NCI-H1048 (cell line): ENCODE data around the gene STUM.
A peak's percentile ranks its signal among the peaks of the same experiment; 100 is the strongest.

Experiments
- DNase-seq: peaks from one replicate; lab custom pipeline; 2025; lab: John Stamatoyannopoulos, UW

STUM gene

DNA sequence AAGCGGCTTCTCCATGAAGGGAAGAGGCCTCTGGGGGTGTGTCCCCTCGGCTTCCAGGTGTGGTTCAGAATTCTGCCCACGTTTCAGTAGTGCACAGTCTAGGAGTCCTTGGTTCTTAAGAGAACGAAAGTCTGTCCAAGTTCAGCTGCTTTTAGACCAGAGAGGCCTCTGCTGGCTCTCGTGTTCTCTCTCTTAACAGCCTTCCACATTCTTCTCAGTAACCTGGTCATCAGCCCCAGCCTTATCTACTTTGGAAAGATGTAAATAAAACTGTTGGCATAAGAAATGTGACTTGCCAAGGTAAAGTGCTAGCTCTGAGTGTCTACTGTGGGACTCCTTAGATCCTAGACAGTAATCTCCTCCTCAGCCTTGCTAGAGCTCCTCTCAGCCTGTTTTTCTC lies 15.3 kb upstream of the STUM start:
- no peak for DNase-seq

DNA sequence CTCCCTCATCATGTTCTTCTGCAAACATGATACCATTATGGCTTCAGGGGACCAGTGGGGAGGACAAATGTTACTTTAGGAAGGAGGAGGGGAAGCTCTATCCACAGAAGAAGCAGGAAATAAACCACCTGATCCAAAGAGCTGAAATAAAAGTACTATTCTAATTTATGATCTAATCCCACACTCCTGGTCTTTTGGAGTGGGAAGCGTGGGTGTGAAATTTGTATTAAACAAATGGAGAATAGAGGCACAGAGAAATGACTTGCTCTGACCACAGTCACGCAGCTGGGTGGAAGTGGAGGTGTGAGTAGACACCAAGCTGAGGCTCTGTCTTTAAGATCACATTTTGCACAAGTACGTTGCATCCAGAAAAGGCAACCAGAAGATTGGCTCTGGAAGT lies 14.5 kb upstream of the STUM start:
- no peak for DNase-seq

DNA sequence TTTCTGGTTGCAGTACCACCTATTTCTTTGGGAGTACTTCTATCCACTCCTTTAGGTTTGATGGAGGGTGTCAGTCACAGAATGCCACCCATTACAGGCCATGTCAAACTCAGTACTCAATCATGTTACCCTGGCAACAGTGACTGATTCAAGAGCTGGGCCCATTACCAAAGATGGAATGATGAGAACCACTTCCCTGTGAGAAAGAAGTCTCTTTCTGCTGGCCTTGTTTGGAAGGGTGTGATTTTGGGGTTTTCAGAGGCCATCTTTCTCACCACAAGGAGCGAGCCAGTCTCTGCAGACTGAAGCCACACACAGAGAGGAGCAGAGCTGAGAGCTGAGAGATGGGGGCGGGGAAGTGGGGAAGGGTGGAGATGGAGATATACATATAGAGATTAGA lies 13.9 kb upstream of the STUM start:
- DNase-seq, result no peak

DNA sequence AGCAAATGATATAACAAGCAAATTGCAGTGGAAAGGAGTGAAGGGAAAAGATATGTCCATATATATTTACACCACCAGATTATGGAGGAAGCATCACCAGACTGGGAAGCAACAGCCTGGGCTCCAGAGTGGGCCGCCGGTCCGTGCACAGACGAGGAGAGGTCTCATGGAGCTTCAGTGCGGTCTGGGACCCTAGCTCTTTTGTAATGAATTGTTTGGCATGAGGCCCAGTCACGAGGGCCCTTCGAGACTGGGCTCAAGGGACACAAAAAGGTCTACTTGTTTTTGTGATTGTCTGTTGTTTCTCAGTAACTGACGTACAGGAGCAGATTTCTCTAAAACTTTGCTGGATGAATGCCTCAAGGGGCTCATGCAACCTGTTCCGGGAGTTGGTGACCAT lies 12.9 kb upstream of the STUM start:
- DNase-seq, result no peak

DNA sequence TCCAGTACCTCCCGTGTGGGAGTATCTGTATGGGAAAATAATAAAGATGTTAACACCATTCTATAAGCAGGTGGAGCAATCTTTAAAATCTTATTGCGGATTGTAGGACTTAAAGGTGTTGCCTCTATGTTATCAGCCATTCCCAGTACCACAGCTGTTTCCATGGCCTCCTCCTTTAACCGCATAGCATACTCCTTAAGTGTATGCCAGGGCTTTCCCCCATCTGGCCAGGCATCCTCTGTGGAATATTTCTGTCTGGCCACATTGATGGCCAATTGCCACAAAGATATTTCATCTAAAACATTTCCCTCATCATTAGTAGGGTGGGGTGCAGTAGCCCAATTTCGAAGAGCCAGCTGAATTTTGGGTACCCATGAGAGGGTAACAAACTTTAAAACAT lies 7.3 kb upstream of the STUM start:
- DNase-seq, result no peak

DNA sequence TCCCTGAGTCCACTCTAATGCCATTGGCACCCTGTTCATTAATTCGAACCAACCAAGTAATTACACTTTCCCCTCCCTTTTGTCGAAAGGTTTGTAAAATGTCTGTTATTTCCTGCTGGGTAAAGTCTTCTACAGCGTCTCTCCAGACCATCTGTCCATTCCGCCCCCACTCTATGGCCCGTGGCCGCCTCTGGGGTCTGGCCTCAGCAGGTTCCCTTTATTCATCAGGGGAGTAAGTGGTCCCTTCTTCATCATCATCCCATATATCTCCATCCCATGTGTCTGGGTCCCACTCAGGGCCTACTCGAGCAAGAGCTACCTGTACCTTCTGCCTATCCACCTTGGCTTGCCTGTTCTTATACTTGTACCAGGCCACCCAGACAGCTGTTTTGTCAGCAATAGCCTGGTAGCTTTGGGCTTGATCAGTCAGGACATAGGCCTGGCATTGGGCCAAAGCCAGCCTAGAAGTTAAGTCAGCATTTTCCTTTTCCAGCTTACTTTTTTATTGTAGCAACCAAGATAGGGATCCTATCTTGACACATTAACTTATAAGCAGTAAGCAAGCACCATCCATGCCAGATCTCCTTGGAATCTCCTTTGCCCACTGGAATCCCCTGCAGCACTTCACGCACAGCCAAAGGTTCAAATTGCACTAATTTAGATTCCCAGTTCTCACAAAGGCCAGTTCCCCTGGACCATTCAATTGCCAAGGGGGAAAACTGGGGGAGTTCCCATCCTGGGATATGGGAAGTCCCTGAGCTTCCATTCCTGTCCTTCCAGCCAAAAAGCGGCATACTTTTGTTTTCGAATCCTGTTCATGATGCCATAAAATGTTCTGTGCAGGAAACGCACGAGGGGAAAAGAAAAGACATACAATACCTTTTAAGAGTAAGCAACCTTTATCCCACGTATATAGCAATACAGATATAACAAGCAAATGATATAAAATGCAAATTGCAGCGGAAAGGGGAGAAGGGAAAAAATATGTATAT lies 6.6 kb upstream of the STUM start:
- DNase-seq, result no peak

DNA sequence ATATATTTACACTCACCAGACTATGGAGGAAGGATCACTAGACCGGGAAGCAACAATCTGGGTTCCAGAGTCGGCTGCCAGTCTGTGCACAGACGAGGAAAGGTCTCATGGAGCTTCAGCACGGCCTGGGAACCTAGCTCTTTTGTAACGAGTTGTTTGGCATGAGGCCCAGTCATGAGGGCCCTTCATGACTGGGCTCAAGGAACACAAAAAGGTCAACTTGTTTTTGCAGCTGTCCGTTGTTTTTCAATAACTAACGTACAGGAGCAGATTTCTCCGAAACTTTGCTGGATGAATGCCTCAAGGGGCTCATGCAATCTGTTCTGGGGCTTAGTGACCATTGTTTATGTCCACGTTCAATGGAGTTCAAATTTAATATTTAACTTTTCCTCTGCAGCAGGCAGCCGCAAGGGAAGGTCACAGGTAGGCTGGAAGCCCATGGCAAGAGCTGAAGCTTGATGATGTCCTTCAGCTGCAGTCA lies 5.9 kb upstream of the STUM start:
- no peak for DNase-seq

DNA sequence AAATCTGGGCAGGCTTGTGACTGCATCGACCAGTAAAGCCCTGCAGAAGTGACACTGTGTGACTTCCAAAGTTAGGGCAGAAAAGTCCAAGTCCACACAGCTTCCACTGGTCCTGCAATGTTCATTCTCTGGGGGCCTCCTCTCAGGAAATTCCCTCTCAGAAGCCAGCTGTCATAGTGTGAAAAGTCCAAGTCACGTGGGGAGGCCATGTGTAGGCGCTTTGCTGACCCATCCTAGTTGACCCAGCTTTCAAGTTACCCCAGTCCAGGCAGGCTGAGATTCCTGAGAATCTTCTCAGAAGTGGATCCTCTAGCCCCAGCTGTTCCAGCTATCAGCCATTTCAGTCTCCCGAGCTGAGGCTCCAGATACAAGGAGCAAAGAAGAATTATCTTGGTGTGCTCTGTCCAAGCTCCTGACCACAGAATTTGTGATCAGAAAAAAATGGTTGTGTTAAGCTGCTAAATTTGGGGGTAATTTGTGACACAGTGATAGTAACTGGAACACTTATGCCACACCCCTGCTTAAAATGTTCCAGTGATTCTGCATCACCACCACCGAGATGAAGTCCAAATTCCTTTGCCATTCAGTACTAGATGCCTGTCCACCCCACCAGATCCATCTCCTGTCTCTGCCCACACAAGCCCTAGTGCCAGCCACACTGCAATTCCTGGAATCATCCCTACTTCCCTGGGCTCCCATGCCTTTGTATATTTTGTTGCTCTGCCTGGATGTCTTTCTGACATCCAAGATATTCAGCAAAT lies 2.5 kb upstream of the STUM start:
- no peak for DNase-seq

DNA sequence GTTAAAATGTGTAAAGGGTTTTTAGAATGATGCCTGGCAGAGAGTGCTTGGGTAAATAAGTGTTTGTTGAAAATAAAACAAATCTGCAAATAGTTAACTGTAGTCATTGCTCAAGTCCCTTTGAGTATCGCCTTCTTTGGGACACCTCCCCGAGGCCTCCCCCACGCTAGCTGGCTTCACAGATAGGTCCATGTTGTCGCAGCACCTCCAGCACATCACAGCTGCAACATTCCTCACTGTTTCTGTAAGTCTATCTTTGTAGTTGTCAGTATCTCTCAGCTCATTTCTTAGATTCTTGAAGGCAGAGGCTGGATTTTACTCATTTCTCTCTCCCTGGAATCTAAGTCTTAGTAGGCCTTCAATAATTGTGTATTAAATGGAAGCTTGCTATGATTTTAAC lies 1.6 kb upstream of the STUM start:
- no peak for DNase-seq

DNA sequence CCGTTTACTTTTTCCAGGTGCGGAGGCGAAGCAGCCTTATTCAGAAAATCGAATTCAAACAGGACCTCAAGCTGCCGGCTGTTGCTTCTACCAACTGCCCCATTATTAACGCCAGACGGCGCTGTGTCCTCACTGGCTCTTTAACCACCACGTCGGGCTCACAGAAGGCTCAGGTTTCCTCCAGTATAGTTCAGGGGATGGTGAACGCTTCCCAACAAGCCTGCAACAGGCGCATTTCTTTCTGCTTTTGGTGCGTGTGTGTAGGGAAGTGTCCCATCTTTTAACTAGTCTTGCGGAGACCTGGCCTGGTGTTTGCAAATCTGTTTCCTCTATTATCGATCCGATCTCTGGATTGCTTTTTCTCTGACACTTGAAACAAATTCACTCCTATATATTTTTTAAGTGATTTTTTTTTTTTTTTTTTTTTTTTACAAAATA lies 791 bp upstream of the STUM start:
- peak; percentile 90 for DNase-seq

DNA sequence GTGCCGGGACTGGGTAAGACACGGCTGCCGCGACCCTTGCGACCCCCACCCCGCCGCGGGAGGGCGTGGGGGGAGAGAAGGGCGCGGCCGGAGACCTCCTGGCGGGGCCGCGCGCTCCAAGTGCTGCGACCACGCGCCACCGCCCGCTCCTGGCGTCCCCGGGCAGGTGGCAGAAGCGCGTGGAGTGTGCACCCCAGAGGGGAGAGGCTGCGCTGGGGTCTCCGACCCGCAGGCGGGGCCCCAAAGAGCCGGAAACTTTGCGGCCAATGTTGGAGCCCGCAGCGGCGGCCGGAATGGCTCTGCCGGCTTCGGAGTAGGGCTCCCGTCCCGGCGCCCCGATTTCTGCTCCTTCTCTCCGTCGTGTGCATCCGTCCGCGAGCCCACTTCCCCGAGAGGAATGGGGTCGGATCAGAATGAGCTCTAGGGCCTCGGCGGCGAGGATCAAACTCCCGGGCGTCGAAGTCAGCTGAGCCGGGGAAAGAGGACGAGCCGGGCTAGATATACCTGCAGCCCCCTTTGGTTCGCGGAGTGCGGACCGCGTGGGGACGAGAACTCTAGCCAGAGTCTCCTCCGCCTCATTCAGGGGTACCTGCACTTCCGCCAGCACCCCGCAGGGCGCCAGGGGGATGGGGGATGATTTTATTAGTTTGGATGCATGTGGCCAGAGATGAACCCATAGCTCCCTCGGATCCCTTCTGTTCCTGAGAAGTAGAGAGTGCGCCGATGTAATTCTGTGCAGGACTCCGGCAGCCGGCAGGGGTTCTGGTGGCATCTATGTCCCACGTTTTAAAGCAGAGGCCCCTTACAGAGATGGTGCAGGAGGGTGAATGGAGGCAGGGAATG lies 751 bp downstream of the STUM start:
- no peak for DNase-seq

DNA sequence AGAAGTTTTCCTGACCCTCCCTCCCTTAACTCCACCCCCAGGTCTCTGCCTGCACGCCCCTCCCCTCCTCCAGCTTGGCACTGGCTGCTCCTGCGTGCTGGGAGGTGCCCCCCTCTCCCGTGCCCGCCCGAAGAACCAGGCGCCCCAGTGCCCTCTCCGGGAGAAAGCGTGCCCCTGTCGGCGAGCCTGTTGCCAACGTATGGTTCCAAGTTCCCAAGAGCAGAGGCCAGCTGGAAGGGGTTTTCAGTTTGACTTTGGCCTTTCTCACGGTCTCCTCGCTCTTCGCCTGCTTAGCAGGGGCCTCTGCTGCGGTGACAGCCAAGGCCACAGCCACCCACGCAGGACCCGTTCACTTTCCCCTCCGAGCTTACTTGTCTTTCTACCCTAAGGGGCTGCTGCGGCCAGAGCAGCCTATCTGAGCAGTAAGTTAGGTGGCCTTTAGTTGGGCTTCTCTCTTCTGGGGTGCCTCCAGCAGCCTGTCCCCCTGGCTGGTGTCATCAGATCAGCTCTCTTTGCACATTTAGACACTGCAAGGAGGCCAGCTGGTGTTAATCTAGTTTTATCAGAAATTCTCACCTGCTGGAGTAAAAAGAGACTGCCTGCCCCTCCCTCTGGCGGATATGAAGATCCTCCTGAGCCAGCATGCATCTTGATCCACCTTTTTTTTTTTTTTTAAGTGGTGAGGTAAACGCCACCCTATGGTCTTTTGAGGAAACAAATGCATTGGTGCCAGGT lies 1.5 kb downstream of the STUM start:
- no peak for DNase-seq

DNA sequence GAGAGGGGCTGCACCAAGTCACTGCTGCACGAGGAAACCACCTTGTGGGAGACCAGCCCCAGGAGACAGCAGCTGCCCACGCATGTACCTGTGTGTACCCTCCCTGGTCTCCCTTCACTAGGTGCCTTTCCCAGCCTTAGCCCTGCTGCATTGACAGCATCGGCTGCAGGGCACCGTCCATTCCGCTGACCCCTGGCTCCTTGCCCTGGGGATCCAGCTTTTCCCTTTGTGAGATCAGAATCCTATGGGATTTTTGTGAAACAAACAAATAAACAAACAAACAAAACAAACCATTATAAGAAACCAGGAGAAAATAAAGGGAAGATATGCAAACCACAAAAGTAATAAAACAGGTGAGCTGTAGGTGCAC lies 2.1 kb downstream of the STUM start:
- DNase-seq, result no peak

DNA sequence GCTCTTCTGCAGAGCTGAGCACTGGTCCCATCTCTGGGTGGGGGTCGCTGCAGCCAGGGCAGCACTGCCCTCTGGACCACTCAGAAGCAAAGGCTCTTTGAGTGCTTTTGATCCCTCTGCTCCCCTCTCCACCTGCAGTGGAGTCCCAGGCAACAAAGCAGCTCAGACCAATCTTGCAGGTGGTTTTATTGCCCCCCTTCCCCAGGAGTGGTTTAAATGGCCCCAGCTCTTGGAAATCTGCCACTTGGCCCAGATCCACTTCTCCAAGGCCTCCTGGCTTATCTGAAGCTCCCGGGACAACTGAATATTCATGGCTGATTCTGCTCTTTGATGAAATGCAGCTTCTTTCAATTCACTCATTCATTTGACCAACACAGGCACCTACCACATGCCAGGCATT lies 2.7 kb downstream of the STUM start:
- no peak for DNase-seq

DNA sequence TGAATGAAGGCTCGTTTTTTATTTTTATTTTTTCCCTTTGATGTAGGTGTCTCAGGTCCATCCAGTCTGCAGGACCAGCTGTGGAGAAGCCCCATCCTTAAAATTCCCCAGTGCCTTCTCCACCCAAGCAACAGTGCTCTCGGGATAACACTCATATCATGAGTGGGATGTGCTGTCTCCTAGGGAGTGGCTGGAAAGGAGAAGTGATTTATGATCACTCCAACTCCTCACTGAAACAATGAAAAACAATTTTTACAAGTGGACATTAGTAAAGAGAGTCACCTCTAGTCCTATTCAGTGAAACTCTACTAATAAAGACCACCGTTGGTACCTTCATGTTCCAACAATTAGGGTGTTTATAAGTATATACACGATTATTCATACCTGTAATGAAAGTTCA lies 3.5 kb downstream of the STUM start:
- no peak for DNase-seq

DNA sequence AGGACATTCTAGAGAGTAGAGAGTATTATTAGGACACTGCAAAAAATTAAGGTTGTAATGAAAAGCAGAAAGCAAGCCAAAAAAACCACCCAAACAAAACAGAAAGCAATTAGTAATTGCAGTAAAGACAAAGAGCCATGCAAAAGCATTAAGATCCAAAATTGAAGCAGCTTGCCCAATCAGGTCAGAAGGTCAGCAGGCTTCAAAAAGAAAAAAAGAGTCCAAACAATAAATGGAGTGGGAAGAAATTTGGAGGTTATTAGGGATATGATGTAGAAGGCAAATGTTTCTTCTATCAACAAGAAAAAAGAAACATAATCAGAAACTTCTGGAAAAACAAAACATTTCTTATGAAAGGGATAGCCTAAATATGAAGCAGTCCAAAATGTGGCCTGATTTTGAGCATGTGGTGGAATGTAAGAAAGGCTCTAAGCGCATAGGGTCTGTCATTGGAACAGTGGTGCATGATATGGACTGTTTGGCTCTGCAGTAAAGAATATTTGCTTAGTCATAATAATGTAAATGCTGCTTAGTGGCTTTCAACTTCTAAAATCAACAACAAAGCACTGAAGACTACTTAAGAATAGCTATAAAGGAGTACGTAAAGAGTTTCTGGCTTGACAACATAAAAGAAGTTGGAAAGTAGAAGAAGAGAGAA lies 4.8 kb downstream of the STUM start:
- no peak for DNase-seq

DNA sequence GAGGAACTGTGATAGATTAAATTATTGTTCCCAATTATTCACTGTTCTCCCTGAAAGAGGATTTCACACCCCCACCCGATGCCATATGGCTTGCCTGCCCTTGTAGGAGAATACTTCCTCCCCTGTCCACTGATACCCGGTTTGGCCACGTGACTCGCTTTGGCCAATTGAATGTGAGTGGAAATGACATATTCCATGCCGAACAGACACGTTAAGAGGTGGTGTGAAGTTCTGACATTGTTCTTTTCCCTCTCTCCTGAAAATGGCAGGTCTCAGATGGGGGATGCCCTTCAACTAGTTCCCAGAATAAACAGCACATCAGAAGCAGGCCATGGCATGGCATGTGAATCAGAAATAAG lies 5.3 kb downstream of the STUM start:
- DNase-seq, result no peak

DNA sequence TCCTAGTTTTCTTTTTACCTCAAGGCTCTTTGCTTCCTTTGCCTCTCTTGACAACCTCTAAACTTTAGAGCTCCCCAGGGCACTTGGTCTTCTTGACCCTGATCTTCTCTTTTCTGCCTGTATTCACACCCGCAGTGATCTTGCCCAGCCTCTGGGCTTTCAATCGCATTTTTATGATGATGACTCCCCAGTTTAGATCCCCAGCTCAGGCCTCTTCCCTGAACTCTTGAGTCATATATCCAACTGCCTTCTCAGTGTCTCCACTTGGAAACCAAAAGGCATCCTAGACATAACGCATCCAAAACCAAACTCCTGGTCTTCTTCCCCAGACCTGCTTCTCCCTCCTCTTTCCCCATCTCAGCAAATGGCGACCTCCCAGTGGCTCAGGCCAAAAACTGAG lies 6.5 kb downstream of the STUM start:
- no peak for DNase-seq

DNA sequence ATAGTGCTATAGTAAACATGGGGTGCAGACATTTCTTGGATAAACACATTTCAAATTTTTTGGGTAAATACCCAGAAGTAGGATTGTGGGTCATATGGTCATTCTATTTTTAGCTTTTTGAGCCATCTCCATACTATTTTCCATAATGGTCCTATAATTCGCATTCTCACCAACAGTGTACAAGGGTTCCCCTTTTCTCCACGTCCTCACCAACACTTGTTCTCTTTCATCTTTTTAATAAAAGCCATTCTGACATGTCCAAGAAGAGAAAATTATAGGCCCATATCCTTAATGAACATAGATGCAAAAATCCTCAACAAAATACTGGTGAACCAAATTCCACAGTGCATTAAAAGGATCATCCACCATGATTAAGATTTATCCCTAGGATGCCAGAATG lies 8.9 kb downstream of the STUM start:
- DNase-seq, result no peak

DNA sequence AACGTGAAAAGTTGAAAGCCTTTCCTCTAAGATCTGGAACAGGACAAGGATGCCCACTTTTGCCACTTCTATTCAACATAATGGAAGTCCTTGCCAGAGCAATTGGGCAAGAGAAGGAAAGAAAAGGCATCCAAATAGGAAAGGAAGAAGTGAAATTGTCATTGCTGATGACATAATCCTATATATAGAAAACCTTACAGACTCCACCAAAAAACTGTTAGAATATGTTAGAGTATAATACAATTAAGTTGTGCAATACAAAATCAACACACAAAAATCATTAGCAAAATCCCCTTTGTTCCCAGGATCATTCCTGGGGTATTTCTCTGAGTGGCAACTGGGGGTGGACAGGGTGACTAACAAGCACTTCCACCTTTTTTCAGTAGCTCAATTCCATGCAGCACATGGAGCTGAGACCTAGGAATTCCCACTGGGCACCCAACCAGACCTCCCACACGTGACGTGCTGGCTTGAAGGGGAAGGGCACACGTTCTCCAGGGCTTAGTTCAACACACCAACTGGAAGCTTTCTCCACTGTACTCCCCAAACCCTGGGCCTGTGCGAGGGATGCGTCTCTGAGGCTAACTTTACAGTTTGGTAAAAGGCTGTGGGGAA lies 9.6 kb downstream of the STUM start:
- no peak for DNase-seq

DNA sequence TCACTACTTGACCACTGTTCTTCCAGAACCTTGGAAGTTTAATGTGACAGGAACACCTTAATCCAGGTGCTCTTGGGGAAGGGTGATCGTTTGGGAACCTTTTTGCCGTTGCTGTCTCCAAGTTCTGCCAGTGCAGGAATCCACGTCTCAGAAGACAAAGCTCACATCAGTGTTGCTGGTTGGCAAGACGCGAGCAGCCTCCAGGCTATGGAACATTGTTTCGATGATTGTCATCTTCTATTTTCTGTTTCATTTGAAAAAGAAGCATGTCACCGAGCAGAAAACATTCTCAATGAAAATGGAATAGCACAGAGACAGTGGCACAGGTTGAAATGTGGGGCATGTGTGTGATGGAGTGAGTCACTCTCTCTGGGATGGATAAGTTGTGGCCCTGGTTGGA lies 11.7 kb downstream of the STUM start:
- no peak for DNase-seq
